Testis (tissue), 2 donors: Measurements from ENCODE around the gene TNFSF10.

ENCODE experiments used
- POLR2A ChIP-seq: fragments of 450-650 bp; IDR thresholded peaks from one replicate; pipeline ENCODE4 v1.6.1; 2017; ENCODE audit warnings: antibody characterized with exemption, mild to moderate bottlenecking, moderate library complexity
- TF ChIP-seq, protein P1 (sequence below), 3 experiments: fragments of 450-650 bp in 2 of 3; fragments of 200-600 bp in 1 of 3; sonication (generic) in 1 of 3; IDR thresholded peaks; one replicate each; pipeline ENCODE4 v1.5.1; 2016 to 2019; ENCODE audit warnings: antibody characterized with exemption in 3 of 3, mild to moderate bottlenecking in 2 of 3, moderate library complexity in 1 of 3

DNA sequence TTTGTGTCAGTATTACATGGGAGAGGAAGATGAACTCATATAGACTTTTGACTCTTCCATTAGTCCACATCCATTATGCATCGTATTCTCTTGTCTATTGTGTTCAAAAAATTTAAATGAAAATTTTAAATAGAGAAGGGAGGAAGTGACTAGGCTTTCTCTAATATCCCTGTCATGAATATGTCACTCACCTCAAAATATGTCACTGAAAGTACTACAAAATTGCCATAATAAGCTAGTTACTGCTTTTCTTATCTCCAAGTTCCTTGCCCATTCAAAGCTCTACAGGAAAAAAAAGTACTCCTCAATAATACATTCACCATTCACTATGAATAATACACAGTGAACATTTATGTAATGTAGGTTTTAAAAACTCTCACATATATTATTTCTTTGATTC lies 52.6 kb downstream of the TNFSF10 start:
- TF ChIP-seq, protein P1, sequence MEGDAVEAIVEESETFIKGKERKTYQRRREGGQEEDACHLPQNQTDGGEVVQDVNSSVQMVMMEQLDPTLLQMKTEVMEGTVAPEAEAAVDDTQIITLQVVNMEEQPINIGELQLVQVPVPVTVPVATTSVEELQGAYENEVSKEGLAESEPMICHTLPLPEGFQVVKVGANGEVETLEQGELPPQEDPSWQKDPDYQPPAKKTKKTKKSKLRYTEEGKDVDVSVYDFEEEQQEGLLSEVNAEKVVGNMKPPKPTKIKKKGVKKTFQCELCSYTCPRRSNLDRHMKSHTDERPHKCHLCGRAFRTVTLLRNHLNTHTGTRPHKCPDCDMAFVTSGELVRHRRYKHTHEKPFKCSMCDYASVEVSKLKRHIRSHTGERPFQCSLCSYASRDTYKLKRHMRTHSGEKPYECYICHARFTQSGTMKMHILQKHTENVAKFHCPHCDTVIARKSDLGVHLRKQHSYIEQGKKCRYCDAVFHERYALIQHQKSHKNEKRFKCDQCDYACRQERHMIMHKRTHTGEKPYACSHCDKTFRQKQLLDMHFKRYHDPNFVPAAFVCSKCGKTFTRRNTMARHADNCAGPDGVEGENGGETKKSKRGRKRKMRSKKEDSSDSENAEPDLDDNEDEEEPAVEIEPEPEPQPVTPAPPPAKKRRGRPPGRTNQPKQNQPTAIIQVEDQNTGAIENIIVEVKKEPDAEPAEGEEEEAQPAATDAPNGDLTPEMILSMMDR (IDR thresholded peaks at IDR 0.05), result no peak
- TF ChIP-seq POLR2A, result no peak
